Mesendoderm (in vitro differentiated cells): ENCODE data around the gene ASTN2.

ENCODE experiments used
- DNase-seq: peaks from one replicate; pipeline ENCODE4 v3.0.0; 2013
- H2AK5ac ChIP-seq: 2 replicates; pipeline ENCODE4 v1.6.1; 2013; ENCODE audit warnings: low read length, inconsistent platforms
- H2BK120ac ChIP-seq: 2 replicates; pipeline ENCODE4 v1.6.1; 2013; ENCODE audit warnings: low read depth, mild to moderate bottlenecking, low read length, moderate library complexity, mixed read lengths
- H2BK15ac ChIP-seq: replicated peaks from 2 replicates; pipeline ENCODE4 v1.6.1; 2013; ENCODE audit warnings: low read depth, mild to moderate bottlenecking, moderate library complexity
- H2BK5ac ChIP-seq: 2 replicates; pipeline ENCODE4 v1.6.1; 2013; ENCODE audit warnings: low read length, inconsistent platforms
- H3K18ac ChIP-seq: 2 replicates; pipeline ENCODE4 v1.6.1; 2013; ENCODE audit warnings: mild to moderate bottlenecking, low read length, mixed read lengths
- H3K23ac ChIP-seq: one replicate; pipeline ENCODE4 v1.6.1; 2013; ENCODE audit warnings: low read length
- H3K27ac ChIP-seq: 2 replicates; pipeline ENCODE4 v1.5.1; 2013; ENCODE audit warnings: low read depth, mild to moderate bottlenecking, inconsistent platforms, low read length, moderate library complexity
- H3K27me3 ChIP-seq: 2 replicates; pipeline ENCODE4 v1.6.1; 2013; ENCODE audit warnings: low read length, control low read depth, mild to moderate bottlenecking, inconsistent platforms; ENCODE audit not compliant: insufficient read depth, poor library complexity
- H3K36me3 ChIP-seq: 2 replicates; pipeline ENCODE4 v1.6.1; 2013; ENCODE audit warnings: low read length, inconsistent platforms; ENCODE audit not compliant: control insufficient read depth, insufficient read depth
- H3K4ac ChIP-seq: one replicate; pipeline ENCODE4 v1.6.1; 2013; ENCODE audit warnings: low read depth, mild to moderate bottlenecking, low read length, moderate library complexity
- H3K4me1 ChIP-seq: 2 replicates; pipeline ENCODE4 v1.6.1; 2013; ENCODE audit warnings: low read depth, low read length, inconsistent platforms; ENCODE audit not compliant: control insufficient read depth
- H3K4me2 ChIP-seq: 2 replicates; pipeline ENCODE4 v1.6.1; 2013; ENCODE audit warnings: low read length
- H3K4me3 ChIP-seq: 2 replicates; pipeline ENCODE4 v1.5.1; 2013; ENCODE audit warnings: mild to moderate bottlenecking, low read length
- H3K56ac ChIP-seq: one replicate; pipeline ENCODE4 v1.6.1; 2013; ENCODE audit warnings: low read length
- H3K79me1 ChIP-seq: 2 replicates; pipeline ENCODE4 v1.6.1; 2013; ENCODE audit warnings: low read length, inconsistent platforms
- H3K79me2 ChIP-seq: 2 replicates; pipeline ENCODE4 v1.6.1; 2013; ENCODE audit warnings: mild to moderate bottlenecking, low read length; ENCODE audit not compliant: control insufficient read depth, insufficient read depth
- H3K9ac ChIP-seq: 2 replicates; pipeline ENCODE4 v1.6.1; 2013; ENCODE audit warnings: low read length, inconsistent platforms
- H4K5ac ChIP-seq: one replicate; pipeline ENCODE4 v1.6.1; 2013; ENCODE audit warnings: low read length
- H4K8ac ChIP-seq: one replicate; pipeline ENCODE4 v1.6.1; 2013; ENCODE audit warnings: low read depth, mild to moderate bottlenecking, control low read depth, low read length, moderate library complexity
- WGBS: extraction: QIAGEN DNeasy Blood & Tissue Kit; methylation state at CpG from one replicate; pipeline ENCODE4 v1.1.7; 2013; ENCODE audit warnings: low lambda C conversion rate, missing lambda C conversion rate; ENCODE audit not compliant: insufficient coverage; ENCODE audit errors: extremely low coverage; 5-methylcytosine and 5-hydroxymethylcytosine counted together

The ASTN2 gene

DNA sequence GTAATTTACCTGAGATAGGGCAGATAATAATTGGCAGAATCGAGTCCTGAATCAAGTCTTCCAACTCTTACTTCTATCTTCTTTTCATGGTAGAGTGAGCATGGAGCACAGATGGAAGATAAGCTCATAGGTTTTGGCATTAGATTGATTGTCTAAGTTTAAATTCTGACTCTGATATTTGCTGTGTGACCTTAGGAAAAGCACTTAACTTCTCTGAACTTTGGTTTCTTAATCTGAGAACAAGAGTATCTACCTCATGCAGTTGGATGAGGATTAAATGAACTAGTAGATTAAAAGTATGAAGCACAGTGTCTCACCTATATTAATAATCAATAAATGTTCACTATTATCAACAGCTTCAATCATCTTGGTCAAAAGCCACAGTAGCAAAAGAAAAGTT lies 9.4 kb upstream of the ASTN2 start:
- Histone ChIP-seq H3K79me1 (no peaks in the 10 kb centered on the region), H3K27ac (no peak overlapping the region), H3K36me3 (no peaks in the 10 kb centered on the region), H3K56ac (no peak overlapping the region), H3K79me2 (no peaks in the 10 kb centered on the region), H4K5ac (no peak overlapping the region), H3K4me1 (no peaks in the 10 kb centered on the region), H4K8ac (no peak overlapping the region), H3K27me3 (no peaks in the 10 kb centered on the region), H3K4me2 (no peak overlapping the region), H3K9ac (no peak overlapping the region), H3K23ac (no peak overlapping the region), H3K4ac (no peak overlapping the region), H3K4me3 (no peak overlapping the region), H2BK15ac (no peak overlapping the region), H2AK5ac (no peak overlapping the region), H3K18ac (no peak overlapping the region), H2BK120ac (no peak overlapping the region), H2BK5ac (no peak overlapping the region)
- DNase-seq: no peak
- no CpG with 5 or more reads among the region's 1 CpG for WGBS

DNA sequence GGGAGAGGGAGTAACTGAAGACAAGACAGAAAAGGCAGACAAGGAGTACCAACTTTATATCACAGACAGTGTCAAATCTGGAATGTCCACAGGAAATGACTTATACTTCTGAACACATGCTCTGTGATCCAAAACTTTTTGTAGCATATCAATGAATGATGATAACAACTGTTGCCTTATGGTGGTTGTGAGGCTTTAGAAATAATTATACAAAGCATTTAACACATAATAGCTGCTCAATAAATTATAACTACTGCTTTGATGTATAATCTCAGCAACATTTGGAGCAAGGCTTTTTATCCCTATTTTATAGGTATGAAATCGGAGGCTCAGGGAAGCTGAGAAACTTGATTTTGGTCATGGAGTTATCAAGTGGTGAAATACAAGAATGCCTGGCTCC lies 3.3 kb upstream of the ASTN2 start:
- DNase-seq: no peak
- Histone ChIP-seq H3K4me3 (no peak overlapping the region), H2BK120ac (no peak overlapping the region), H2AK5ac (no peak overlapping the region), H3K79me1 (no peaks in the 10 kb centered on the region), H4K8ac (no peak overlapping the region), H2BK5ac (no peak overlapping the region), H3K4me2 (no peak overlapping the region), H3K56ac (no peak overlapping the region), H3K36me3 (no peaks in the 10 kb centered on the region), H3K4ac (no peak overlapping the region), H3K27me3 (peaks cover 31% of the 10 kb centered on the region), H3K4me1 (peaks cover 2% of the 10 kb centered on the region), H2BK15ac (no peak overlapping the region), H3K27ac (no peak overlapping the region), H4K5ac (no peak overlapping the region), H3K9ac (no peak overlapping the region), H3K23ac (no peak overlapping the region), H3K79me2 (no peaks in the 10 kb centered on the region), H3K18ac (no peak overlapping the region)
- no CpG with 5 or more reads among the region's 1 CpG for WGBS

DNA sequence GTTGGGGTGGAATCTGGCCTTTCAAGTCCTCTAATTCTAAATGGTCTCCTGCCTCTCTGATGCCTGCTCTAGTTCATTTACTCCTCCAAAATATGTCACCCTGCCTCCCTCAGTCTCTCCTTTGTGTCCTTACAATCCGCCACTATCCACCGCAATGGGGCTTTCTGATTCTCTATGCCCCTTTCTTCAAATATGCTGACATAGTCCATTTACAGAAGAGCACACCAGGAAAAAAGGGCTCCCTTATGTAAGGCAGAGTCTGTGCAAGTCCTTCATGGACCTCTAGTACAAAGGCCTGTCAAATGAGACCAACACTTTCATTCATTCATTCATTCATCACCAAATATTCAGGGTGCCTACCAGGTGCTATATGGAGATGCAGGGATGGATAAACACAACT lies 2.0 kb upstream of the ASTN2 start:
- no peak overlapping the region for H4K8ac ChIP-seq
- H3K27me3 ChIP-seq: peaks cover 38% of the 10 kb centered on the region
- no CpG with 5 or more reads among the region's 2 CpGs for WGBS

DNA sequence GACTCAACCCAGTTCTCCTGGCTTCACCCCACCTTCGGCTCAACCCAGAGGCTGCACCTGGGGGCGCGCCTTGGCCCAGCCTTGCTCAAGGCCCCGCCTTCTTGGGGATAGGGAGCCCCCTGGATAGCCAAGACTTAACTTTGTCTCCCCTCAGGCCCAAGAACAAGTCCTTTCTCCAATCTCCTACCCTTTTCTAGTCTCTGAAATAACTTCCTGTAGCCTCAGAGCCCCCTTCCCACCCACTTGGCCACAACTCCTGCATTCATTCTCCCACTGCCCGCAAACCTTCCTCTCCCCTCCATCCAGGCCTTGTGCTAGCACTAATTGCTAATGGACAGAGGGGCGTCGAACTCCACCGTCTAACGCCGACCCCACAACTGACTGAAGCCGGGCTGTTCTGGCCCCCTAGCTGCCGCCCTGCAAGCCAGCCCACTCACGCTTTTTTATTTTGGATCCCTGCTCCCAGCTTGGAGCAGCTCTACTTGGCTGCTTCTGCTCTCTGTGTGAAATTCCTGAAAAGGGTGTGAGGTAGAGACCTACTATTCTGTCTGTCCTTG lies 579 bp upstream of the ASTN2 start:
- peak overlapping the region; percentile 54 for H3K4me2 ChIP-seq
- H3K23ac ChIP-seq: no peak overlapping the region
- no peak overlapping the region for H4K5ac ChIP-seq
- H3K4ac ChIP-seq: peak overlapping the region; percentile 48
- H3K56ac ChIP-seq: peak overlapping the region; percentile 70
- peak overlapping the region; percentile 19 for H3K4me3 ChIP-seq
- no peak overlapping the region for H3K27ac ChIP-seq
- H3K27me3 ChIP-seq: peaks cover 38% of the 10 kb centered on the region
- no peak overlapping the region for H2AK5ac ChIP-seq
- peak overlapping the region; percentile 82 for H3K18ac ChIP-seq
- peak overlapping the region; percentile 44 for H3K9ac ChIP-seq
- no peaks in the 10 kb centered on the region for H3K79me1 ChIP-seq
- peak; percentile 84 for DNase-seq
- H2BK5ac ChIP-seq: no peak overlapping the region
- no peak overlapping the region for H2BK15ac ChIP-seq
- no peak overlapping the region for H4K8ac ChIP-seq
- no peaks in the 10 kb centered on the region for H3K36me3 ChIP-seq
- H3K79me2 ChIP-seq: no peaks in the 10 kb centered on the region
- H3K4me1 ChIP-seq: peaks cover 2% of the 10 kb centered on the region
- H2BK120ac ChIP-seq: no peak overlapping the region
- WGBS: no CpG with 5 or more reads among the region's 13 CpGs

More for the DNA sequence above, 2.0 kb upstream of the ASTN2 start:
- DNase-seq: no peak
- Histone ChIP-seq H3K4me1 (peaks cover 2% of the 10 kb centered on the region), H4K5ac (no peak overlapping the region), H3K56ac (no peak overlapping the region), H3K79me1 (no peaks in the 10 kb centered on the region), H2BK15ac (no peak overlapping the region), H3K79me2 (no peaks in the 10 kb centered on the region), H3K4ac (no peak overlapping the region), H3K23ac (no peak overlapping the region), H2AK5ac (no peak overlapping the region), H3K18ac (no peak overlapping the region), H3K4me3 (no peak overlapping the region), H3K4me2 (no peak overlapping the region), H2BK5ac (no peak overlapping the region), H2BK120ac (no peak overlapping the region), H3K27ac (no peak overlapping the region), H3K9ac (no peak overlapping the region), H3K36me3 (no peaks in the 10 kb centered on the region)

DNA sequence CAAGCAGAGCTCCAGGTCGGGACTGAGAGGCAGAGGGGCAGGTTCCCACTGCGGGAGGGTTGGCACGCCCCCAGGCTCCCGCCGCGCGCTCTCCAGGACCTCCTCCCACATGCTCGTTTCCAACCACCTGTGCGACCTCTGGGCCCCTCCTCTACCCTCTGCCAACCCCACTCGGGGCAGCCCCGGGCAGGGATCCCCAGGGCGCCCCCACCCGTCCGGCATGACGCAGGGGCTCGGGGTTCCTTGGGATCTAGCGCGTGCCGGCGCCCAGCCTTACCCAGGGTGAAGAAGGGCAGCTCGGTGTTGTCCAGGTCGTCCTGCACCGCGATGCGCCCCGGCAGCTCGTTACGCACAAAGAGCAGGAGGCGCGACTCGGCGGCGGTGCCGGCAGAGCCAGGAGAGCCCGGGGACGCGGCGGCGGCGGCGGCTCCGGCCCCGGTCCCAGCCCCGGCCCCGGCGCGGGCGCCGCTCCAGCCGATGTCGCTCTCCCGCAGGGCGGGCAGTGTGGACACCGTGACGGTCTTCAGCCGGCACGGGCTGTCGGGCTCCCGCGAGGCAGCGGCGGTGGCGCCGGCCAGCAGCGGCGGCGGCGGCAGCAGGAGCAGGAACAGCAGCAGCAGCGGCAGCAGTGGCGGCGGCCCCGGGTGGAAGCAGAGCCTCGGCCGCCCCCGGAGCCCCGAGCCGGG lies 494 bp downstream of the ASTN2 start:
- peak overlapping the region; percentile 81 for H3K56ac ChIP-seq
- H3K4me3 ChIP-seq: peak overlapping the region; percentile 36
- no peaks in the 10 kb centered on the region for H3K79me2 ChIP-seq
- H3K4me2 ChIP-seq: peak overlapping the region; percentile 73
- H3K79me1 ChIP-seq: no peaks in the 10 kb centered on the region
- no peak overlapping the region for H2AK5ac ChIP-seq
- H3K18ac ChIP-seq: peak overlapping the region; percentile 82
- H3K9ac ChIP-seq: peak overlapping the region; percentile 66
- peaks cover 2% of the 10 kb centered on the region for H3K4me1 ChIP-seq
- H3K23ac ChIP-seq: no peak overlapping the region
- no peaks in the 10 kb centered on the region for H3K36me3 ChIP-seq
- no peak overlapping the region for H3K4ac ChIP-seq
- H2BK120ac ChIP-seq: no peak overlapping the region
- no peak overlapping the region for H4K8ac ChIP-seq
- no peak overlapping the region for H4K5ac ChIP-seq
- peak; percentile 41 for DNase-seq
- no peak overlapping the region for H3K27ac ChIP-seq
- WGBS: no CpG with 5 or more reads among the region's 77 CpGs
- H2BK15ac ChIP-seq: no peak overlapping the region
- peaks cover 38% of the 10 kb centered on the region for H3K27me3 ChIP-seq
- no peak overlapping the region for H2BK5ac ChIP-seq
